NOMO-1 (cell line): ENCODE measurements around the gene RAMACL.

Experiments used
- DNase-seq, 2 experiments: peaks; one replicate each; lab custom pipeline; 2025; ENCODE audit not compliant: unreplicated experiment in 2 of 2; lab: John Stamatoyannopoulos, UW

RAMACL gene

DNA sequence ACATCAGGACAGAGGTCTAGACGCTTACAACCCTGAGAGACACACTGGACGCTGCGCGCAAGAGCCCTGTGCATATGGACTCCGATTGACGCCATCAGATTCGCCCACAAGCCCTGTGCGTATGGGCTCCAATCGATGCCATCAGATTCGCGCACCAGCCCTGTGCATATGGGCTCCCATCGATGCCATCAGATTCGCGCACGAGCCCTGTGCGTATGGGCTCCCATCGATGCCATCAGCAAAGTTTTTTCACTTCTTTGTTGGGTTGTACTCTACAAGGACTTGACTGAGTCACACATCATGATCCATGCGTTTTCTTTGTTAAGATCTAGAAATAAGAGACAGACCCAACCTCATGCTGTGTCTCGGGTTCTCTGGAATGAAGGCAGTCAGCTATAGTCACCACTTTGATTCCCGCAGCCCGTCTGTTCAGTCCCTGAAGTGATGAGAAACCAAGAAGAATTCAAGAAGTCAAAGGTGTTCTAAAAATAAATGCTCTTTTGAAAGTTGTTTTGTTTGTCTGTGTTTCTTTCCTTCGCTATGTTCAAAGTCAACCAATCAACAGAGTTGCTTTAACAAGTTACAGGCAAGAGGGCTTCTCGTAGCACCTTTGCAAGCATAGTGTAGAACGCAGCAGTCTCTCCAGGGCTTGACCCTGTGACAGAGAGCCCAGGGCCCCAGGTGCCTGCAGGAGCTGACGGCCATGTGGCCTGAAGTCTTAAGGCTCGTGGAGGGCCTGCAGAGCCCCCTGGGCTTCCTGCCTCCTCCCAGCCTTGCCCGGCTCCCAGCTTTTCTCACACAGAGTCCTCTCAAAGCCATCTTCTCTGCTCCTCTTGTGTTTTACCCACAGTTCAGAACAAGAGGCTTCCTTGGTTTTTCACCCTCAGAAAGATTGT is 32.6 kb upstream of the RAMACL start:
- no peak for DNase-seq

DNA sequence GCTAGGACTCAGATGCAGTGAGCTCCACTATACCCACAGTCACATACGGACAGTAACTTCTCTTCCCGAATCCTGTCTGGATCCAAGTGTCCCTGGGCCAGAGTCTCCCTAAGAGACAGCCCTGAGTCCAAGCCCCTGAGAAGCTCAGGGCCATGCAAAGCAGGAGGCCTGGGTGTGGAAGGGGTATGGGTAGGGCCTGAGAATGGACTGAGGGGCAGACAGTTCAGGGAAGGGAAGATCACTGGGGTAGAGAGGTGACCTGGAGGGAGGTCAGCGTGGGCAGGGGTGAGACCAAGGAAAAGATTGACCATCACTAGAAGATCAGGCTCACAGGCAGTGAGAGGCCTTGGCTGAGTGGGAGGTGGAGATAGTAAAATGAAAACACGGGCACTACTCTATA is 31.8 kb upstream of the RAMACL start:
- no peak for DNase-seq

DNA sequence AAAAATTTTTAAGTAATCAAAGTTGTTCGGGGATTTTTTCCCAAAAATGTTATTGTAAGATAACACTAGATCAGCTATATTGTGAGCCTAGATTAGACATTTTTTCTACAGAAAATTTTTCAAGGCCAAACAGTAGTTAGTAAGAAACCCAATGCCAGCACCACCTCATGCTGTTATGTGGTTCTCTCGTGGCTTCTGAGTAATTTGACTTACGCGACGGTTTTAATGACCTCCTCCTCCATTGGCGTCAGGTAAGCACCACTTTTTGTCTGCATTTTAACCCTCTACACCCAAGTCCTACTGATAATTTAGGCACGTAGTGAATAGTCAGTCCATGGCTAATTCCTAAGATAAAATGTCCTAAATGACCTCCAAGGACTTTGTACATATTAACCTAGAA is 30.9 kb upstream of the RAMACL start:
- DNase-seq: no peak

DNA sequence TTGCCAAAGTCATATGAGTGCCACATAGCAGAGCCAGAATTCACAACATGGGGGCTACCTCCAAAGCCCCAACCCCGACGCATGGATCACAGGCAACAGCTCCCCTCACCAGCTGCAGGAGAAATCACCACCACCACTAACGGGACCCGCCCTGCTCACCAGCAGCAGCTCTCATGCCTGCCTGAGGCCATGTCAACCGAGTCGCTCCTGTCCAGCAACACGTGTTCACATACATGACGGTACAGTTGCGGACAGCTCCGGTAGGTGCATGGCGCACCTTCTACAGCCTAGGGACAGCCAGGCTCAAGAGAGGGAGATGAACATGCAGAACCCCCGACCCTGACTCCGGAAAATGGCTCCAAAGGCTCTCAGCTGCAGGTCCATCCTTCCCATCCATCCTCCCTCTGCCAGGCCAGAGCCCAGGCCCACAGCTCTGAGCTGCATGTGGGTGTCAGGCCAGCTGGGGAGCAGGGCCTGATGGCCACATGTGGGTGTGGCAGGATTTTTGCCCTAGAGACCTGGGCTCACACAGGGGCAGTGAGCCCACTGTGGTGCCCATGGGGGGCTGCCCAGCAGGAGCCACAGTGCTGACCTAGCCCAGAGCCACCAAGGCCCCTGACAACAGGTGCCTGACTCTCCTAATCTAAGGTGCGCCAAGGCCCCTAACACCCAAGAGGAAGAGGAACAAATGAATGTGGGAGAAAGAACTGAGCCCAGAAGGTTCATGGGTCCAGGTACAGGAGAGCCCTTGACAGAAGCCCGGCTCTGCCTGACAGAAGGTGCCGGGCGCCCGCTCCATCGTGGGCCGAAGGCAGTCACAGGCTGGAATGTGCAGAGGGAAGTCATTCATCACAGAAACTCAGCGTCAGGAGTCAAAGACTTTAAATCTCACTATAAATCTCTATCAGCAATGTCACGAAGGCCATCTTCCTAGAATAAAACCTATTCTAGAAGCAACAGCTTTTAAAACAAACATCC is 30.1 kb upstream of the RAMACL start:
- no peak for DNase-seq

DNA sequence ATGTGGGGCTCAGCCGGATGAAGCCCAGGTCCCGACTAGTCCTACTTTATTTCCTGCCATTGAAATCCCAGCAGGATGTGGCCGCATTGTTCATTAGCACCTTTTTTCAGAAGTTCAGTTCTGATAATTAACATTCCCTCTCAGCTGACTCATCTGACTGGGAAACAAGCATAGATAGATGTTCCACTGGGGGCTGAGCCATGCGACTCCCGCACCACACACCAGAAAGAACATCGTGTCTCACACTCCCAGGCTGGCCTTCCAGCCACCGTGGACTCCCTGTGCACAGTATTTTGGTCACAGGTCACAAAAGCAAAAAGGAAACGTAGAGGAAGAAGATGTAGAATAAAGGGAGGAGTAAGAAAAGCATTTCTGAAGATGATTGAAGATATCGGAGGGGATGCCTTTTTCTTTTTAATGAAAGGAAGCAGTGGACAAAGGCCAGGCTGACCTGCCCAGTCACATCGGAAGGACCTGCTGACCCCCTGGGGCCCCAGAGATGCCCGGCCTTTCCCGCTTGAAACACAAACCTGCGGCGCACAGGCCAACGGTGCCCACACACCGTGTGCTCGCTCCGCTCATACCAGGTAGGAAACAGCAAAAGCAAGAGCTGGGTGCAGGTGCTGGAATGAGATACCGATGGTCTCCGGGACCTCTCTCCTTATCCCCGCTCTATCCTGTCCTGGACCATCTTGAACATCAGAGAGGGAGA is 28.7 kb upstream of the RAMACL start:
- DNase-seq: no peak

DNA sequence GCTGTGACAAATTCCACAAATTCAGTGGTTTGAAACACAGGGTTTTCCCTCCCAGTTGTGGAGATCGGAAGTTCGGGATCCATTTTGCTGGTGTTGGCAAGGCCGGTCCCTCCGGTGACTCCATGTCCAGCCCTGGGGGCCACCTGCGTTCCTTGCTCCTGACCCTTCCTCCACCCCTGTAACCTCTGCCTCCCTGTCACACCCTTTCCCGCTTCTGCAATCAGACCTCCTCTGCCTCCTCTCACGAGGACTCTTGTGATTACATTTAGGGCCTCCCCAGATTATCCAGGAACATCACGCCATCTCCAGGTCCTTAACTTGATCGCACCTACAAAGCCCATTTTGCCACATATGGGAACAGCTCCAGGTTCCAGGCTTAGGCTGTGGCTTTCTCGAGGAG is 28.1 kb upstream of the RAMACL start:
- peak in 1 of 2 experiments; percentile 4 for DNase-seq

DNA sequence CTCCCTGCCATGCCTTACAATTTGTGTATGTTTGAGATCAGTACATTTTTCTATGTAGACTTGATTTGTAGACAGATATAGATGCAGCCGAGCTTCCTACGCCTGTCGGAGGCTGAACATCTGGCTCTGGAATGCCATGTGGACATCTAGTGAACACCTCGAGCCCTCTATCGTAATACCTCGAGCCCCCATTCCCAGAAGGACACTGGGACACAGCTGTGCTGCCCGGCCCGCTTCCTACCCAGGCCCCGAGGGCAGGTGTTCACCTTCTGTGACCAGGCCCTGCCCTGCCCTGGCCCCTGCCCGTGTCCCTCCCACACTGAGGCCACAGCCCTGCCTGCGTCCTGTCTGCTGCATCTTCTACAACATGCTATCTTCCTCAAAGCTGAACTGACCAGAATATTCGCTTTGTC is 27.7 kb upstream of the RAMACL start:
- no peak for DNase-seq

DNA sequence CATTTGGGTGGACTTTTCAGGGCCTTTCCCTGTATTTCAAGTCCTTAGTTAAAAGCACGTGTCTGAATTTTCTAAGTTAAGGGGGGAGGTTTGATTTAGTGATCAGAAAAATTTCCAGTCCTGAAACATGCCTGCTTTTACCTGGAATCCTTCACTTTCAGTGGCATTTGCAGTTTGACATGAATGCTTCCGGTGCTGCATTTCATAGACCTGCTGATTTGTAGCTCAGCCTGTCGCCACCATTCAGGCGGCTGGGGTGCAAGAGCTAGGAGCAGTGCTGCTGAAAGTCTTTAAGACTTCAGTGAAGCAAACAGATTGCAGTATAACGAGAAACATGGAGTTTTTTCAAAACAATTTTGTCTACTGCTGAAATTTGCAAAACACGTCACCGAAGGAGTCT is 26.5 kb upstream of the RAMACL start:
- DNase-seq: no peak

DNA sequence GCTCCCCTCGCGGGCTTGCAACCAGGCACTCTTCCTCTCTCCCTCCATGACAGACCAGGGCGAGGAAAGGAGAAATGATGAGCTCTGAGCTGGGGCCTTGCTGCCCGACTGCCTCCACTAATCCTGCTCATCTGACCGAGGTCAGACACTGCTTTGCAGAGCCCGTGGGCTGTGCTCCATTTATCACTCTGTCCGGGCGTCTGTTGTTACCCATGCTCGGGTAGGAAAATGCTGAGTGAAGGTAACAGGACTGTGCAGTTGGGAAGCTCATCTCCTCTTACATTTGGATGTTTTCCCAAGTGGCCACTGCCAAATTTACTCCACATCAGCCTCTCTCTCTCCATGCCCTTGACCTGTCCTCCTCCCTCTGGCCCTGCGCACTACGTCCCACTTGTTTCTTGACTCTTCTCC is 26.0 kb upstream of the RAMACL start:
- DNase-seq: no peak

DNA sequence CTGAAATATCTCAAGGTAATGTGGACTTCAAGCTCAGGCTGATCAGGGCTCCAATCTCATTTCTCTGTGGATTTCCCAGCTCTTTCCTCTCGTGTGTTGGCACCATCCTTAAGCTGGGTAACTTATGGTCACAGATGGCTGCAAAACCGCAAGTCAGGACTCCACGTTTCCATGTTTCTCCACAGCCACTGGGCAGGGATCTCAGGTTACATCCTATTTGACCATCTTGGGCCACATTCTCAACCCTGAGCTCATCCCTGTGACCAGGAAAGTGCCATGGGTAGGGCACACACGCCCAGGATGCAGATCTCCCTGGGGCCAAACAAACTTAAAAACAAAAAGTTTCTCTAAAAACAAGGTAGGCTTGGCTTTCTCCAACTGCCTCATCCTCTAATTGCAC is 25.2 kb upstream of the RAMACL start:
- DNase-seq: no peak

DNA sequence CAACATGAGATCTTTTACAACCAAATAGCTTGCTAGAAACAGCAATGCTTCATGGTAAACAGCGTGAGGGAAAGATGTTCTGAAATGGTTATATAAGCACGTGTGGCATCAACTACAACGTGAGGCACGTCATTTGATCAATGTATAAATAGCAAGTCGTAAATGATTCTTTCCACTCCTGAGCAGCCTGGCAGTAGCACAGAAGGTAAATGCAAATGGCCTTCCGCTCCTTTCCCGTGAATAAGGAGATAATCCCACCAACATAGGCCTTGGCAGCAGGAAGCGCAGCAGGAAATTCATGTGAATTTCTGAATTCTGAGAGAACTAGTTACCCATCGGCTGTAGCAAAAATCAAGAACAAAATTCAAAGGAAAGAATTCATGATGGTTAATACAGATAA is 23.6 kb upstream of the RAMACL start:
- no peak for DNase-seq

DNA sequence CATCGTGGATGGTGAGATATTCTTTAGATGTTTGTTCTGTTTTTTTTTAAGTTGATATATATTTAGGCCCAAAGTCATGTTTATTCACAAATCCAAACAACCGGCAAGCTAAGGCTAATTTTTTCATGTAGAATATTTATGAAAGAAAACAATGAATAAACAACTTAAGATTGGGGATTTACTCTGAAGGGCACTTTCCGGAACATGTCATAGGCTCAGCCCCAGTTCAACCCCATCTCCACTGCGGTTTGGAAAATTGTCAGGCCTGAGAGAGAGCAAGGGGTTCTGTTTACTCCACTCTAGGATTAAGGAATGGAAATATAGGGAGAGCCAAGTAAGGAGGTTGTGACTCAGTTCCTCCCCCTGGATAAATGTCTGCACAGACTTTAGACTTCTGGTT is 22.3 kb upstream of the RAMACL start:
- DNase-seq: no peak

DNA sequence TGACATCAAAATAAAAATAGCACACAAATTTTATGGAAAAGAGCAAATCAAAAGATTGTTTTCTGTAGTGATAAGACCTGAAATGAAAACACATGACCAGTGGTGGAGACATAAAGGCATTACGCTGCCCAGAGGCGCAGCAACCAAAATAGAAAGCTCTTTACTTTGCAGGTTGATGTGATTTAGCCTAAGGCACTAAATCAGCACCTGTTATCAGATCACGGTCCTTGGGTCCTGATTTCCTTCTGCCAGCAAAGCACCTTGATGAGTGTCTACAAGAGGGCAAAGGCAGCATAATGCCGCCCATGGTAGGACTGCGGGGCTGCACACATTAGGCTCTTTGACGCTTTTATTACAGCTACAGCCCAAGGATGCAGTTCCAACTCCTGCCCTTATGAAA is 19.3 kb upstream of the RAMACL start:
- DNase-seq: no peak

DNA sequence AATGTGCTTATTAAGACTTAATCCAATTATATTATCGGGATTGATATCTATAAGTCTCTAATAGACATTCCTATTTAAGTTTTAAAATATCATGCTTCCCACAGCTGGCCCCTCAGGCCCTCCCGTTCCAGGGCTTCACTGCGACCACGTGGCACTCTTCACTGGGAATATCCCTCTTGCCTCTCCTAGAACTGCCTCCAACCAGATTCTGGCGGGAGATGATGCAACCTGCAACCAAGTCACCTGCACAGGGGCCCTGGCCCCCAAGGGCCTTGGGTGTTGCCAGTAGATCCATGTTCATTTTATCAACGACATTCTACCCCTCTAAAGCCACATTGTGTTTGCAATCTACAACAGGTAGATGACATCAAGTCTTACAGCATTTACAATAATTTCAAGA is 18.4 kb upstream of the RAMACL start:
- DNase-seq: no peak

DNA sequence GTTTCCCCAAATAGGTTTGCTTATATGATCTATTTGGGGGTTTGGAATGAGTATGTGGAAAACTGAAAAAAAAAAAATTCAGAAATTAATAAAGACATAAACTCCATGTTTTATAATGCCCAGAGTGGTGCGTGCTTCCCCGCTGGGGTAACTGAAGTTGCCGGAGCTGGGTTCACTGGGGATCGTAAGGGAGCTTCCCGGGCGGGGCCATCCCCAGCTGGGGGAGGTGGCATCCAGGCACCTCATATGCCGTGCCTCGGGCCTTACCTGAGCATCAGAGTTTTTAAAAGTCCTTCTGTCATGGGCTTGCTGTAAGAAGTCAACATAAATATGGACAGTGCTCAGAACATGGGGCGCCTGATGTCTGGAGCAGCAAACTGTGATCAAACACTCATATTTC is 17.9 kb upstream of the RAMACL start:
- no peak for DNase-seq

DNA sequence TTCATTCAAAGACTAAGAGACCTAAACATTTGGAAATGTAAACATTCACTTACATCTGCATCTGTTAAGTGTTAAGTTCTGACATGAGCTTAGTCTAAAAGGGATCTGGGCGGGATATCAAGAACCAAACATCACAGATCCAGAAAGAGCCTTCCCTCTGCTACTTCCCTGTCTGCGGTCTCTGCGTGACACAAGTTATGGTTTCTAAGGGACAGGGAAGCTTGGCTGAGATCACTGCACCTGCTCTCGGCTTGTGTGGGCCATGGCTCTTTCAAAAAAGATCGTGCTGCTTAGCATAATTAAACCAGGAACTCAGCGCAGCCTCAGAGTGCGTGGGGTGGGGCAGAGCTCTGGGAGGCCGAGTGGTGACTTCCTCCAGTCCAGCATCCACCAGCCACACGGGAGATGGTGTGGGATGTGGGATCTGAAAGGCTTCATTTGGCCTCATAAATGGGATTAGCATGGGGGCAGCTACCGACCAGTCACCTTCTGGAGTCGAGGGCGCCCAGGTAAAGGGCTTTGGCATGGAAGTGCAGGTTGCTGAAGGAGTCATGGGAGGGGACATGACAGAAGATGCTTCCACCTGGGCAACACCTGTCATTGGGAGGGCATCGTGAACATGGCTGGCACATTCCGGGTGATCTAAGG is 16.7 kb upstream of the RAMACL start:
- DNase-seq: peak; percentile 11

DNA sequence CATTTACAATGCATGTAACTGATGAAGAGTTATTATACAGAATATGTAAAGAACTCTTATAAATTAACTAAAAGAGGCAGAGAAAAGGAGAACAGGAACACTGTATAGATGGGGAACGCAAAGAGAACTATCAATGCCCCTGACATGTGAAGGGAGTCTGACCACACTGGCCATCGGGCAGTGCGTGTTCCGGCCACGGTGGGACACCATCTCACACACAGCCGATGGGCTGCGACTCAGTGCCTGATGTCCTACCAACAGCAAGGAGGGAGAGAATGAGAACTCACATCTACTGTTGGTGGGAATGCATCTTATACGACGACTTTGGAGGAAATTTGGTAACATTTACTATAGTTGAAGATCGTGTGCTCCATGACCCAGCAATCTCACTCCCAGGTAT is 15.5 kb upstream of the RAMACL start:
- DNase-seq: no peak

DNA sequence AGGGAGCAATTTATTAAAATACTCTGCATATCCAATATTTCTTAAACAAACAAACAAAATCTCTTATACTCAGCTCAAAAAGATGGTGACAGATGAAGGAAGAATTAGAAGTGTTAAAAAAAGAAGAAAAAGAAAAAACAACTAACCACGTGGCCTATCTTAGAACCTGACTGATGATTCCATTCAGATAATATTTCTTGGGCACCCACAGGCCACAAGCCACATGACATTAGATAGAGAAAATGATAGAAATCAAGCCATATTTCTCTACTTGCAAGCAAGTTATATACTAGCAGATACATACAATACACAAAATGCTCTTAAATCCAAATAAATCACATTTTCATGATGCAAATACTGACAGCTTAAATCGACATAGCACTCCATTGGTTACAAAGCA is 14.5 kb upstream of the RAMACL start:
- DNase-seq: no peak

DNA sequence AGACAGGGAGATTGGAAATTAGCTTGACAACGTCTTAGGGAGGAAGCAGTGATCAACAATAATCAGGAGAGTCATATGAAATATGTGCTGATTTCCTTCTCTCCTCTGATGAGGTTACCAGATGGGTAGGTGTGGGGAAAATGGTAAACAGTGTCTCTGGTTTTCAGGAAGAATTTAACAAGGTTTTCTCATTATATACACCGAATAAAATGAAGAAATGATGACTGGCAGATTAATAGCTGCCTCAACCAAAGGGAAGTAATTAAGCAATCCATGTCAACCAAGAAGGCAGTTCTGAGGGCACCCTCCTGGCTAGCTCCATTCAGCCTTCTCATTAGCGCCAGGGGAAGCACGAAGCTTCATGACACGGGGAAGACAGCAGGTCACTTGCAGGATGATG is 12.7 kb upstream of the RAMACL start:
- DNase-seq: peak; percentile 64 to 76

DNA sequence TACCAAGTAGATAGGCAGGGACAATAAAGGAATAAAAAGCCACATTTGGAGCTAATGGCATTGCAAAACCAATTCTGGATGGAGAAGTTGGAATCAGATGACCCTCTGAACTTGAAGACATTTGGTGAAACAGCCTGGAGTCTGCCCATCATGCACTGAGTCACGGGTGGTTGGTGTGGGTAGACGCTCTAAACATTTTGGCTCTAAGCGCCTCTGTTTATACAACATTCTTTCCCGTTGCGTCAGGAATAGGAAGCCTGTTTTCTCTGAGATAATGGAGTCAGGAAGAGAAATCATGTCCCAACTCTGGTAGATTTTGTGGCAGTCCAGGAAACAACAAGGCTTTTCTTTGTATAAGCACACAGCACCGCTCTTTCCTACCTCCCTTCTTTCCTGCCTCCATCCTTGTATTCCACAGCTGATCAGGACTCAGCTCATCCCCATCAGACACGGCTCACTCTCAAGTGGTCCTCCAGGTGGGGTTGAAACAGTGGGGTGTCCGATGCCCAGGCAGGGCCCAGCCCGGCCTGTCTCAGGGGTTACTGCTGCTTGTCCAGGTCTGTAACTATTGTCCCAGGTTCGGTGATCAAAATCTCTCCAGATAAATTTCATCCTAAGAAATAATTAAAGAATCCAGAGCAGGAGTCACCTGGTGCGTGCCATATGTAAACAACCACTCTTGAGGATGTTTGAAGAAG is 12.1 kb upstream of the RAMACL start:
- DNase-seq: no peak
